ENCODE measurements around the gene CCDC91. TPM values are rescaled to one million over a fixed set of nuclear protein-coding genes. Genes with fewer than 3 reads are reported as not detected.

CCDC91 gene
- total and polyA plus RNA-seq, 11 donors, result 24.9 to 62.1 (median 51.8) TPM

DNA sequence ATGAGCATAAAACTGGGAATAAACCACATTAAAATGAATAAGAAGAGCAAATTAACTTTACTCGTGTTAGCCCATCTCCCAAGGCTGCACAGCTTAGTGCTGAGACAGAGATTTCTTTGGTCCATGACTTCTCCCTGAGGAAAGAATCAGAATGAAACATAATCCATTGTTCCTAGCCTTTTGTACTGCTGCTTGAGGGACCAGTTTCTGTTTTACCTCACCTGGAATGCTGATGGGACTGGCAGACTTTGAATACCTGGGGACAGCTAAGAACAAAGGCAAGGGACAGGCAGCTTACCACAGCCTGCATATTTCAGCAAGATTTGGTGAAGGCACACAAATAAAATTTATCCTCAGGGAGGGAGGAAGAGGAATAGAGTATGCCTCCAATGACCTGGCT, 401.6 kb downstream of the CCDC91 start:
- Histone ChIP-seq H3K36me3 (no peaks in the 10 kb centered on the region), H3K4me1 (no peaks in the 10 kb centered on the region), H3K27ac (no peak overlapping the region), H3K27me3 (no peaks in the 10 kb centered on the region), H3K9me3 (peaks cover 0 to 29% (median 15%) of the 10 kb centered on the region in 12 donors), H3K4me3 (no peak overlapping the region)
- no peak for TF ChIP-seq POLR2A (IDR thresholded peaks at IDR 0.05)
- TF ChIP-seq, protein P1, sequence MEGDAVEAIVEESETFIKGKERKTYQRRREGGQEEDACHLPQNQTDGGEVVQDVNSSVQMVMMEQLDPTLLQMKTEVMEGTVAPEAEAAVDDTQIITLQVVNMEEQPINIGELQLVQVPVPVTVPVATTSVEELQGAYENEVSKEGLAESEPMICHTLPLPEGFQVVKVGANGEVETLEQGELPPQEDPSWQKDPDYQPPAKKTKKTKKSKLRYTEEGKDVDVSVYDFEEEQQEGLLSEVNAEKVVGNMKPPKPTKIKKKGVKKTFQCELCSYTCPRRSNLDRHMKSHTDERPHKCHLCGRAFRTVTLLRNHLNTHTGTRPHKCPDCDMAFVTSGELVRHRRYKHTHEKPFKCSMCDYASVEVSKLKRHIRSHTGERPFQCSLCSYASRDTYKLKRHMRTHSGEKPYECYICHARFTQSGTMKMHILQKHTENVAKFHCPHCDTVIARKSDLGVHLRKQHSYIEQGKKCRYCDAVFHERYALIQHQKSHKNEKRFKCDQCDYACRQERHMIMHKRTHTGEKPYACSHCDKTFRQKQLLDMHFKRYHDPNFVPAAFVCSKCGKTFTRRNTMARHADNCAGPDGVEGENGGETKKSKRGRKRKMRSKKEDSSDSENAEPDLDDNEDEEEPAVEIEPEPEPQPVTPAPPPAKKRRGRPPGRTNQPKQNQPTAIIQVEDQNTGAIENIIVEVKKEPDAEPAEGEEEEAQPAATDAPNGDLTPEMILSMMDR (IDR thresholded peaks at IDR 0.05), result no peak
- intact Hi-C loops (cut with DNase I), result no loop called here
- 82 to 96% (median 86%) methylated on average over 1 of the region's 1 CpG for WGBS, 4 donors
- ATAC-seq (no peak), DNase-seq (no peak)

Other genes starting within 250 kb of the CCDC91 start
- 1 to 10 TPM in 5 of 9 donors, under 1 TPM in 4; 0.25 to 3.7 (median 1.1) TPM for gene PTHLH, start 217.7 kb upstream of the CCDC91 start, total RNA-seq
- gene PTHLH, start 217.7 kb upstream of the CCDC91 start, polyA plus RNA-seq, result 1 to 10 TPM in 1 of 2 donors, under 1 TPM in 1; 0.53 to 1.4 TPM